B cell (primary cell): ENCODE results near the gene FSTL5. TPM values are rescaled to one million over a fixed set of nuclear protein-coding genes. Genes with fewer than 3 reads are reported as not detected.

Experiments used
- ATAC-seq: fragments of 200-7000 bp; cut with Tn5 transposase; one replicate; pipeline ENCODE4 v1.10.0; 2021; ENCODE audit warnings: low read depth, mild to moderate bottlenecking, moderate number of reproducible peaks, moderate library complexity
- CTCF ChIA-PET: fragments of 350-600 bp; sonication (Branson Sonifier 250); formaldehyde crosslinking; loops from one replicate; lab custom pipeline; 2021; ENCODE audit warnings: antibody characterized with exemption, inconsistent platforms; lab: Charles Lee
- POLR2A ChIA-PET: fragments of 350-600 bp; sonication (Branson Sonifier 250); formaldehyde crosslinking; loops from one replicate; lab custom pipeline; 2021; ENCODE audit warnings: antibody characterized with exemption; lab: Charles Lee
- DNase-seq: peaks from one replicate; pipeline ENCODE4 v3.0.0; 2013
- H2AFZ ChIP-seq: 2 replicates; pipeline ENCODE4 v1.6.1; 2012; ENCODE audit warnings: mild to moderate bottlenecking, low read depth, low read length; ENCODE audit not compliant: insufficient read depth, poor library complexity, severe bottlenecking
- H3K27ac ChIP-seq, 2 donors: 1 replicate in 1 of 2; 2 replicates in 1 of 2; pipeline ENCODE4 v1.5.1; 2012 to 2013; ENCODE audit warnings: low read length in 2 of 2, mild to moderate bottlenecking in 2 of 2, moderate library complexity in 1 of 2
- H3K27me3 ChIP-seq, 4 experiments: fragments of 200-600 bp in 1 of 4; sonication (generic) in 1 of 4; replicated peaks in 1 of 4; 1 replicate in 2 of 4; 2 replicates in 2 of 4; pipeline versions ENCODE4 v1.6.1 to v1.7.0; 2013 to 2016; ENCODE audit warnings: low read length in 3 of 4, mild to moderate bottlenecking in 2 of 4, mixed read lengths in 1 of 4, moderate library complexity in 1 of 4; ENCODE audit not compliant: insufficient read depth in 4 of 4, control insufficient read depth in 3 of 4; ENCODE audit errors: control extremely low read depth in 1 of 4
- H3K36me3 ChIP-seq, 2 experiments: replicated peaks in 1 of 2; 1 replicate in 1 of 2; 2 replicates in 1 of 2; pipeline versions ENCODE4 v1.6.1 to v1.7.1; 2013; ENCODE audit warnings: low read length in 1 of 2; ENCODE audit not compliant: insufficient read depth in 2 of 2, control insufficient read depth in 1 of 2; ENCODE audit errors: control extremely low read depth in 1 of 2, extremely low read depth in 1 of 2
- H3K4me1 ChIP-seq, 2 donors: fragments of 200-600 bp in 1 of 2; sonication (generic) in 1 of 2; 1 replicate in 1 of 2; 2 replicates in 1 of 2; pipeline versions ENCODE4 v1.5.1 to v1.6.1; 2013 to 2017; ENCODE audit warnings: low read length in 2 of 2; ENCODE audit not compliant: control insufficient read depth in 2 of 2, insufficient read depth in 2 of 2
- H3K4me2 ChIP-seq: replicated peaks from 2 replicates; pipeline ENCODE3; 2012; ENCODE audit warnings: mild to moderate bottlenecking, low read depth, low read length; ENCODE audit not compliant: poor library complexity, severe bottlenecking
- H3K4me3 ChIP-seq, 5 experiments: fragments of 200-600 bp in 1 of 5; sonication (generic) in 1 of 5; 1 replicate in 3 of 5; 2 replicates in 2 of 5; pipeline versions ENCODE4 v1.5.1 to v1.7.0; 2011 to 2016; ENCODE audit warnings: low read length in 4 of 5, mild to moderate bottlenecking in 4 of 5, low read depth in 2 of 5, control low read depth in 1 of 5, moderate library complexity in 1 of 5; ENCODE audit not compliant: insufficient read depth in 1 of 5; ENCODE audit errors: control extremely low read depth in 1 of 5, extremely low read depth in 1 of 5
- H3K79me2 ChIP-seq: fragments of 200-600 bp; sonication (generic); one replicate; pipeline ENCODE4 v1.6.0; 2016; ENCODE audit warnings: low read length; ENCODE audit not compliant: control insufficient read depth, insufficient read depth
- H3K9ac ChIP-seq: fragments of 200-600 bp; sonication (generic); 2 replicates; pipeline ENCODE4 v1.6.1; 2017; ENCODE audit warnings: mild to moderate bottlenecking, low read length, moderate library complexity
- H3K9me3 ChIP-seq, 3 donors: one replicate each; pipeline versions ENCODE4 v1.6.1 to v1.7.1; 2013; ENCODE audit warnings: low read length in 2 of 3; ENCODE audit not compliant: control insufficient read depth in 2 of 3, insufficient read depth in 1 of 3; ENCODE audit errors: control extremely low read depth in 1 of 3
- H4K20me1 ChIP-seq: 2 replicates; pipeline ENCODE4 v1.6.0; 2012; ENCODE audit warnings: mild to moderate bottlenecking, low read length; ENCODE audit not compliant: insufficient read depth, control insufficient read depth, poor library complexity, severe bottlenecking
- H3K27ac Mint-ChIP-seq: one replicate; pipeline ENCODE4 v1.8.0; 2021; ENCODE audit warnings: mixed read lengths
- H3K27me3 Mint-ChIP-seq: one replicate; pipeline ENCODE4 v1.8.0; 2021; ENCODE audit warnings: mixed read lengths
- H3K4me1 Mint-ChIP-seq: one replicate; pipeline ENCODE4 v1.8.0; 2021; ENCODE audit warnings: mixed read lengths
- H3K4me3 Mint-ChIP-seq: one replicate; pipeline ENCODE4 v1.8.0; 2021; ENCODE audit warnings: mixed read lengths
- H3K9me3 Mint-ChIP-seq: one replicate; pipeline ENCODE4 v1.8.0; 2022; ENCODE audit warnings: mixed read lengths; ENCODE audit not compliant: insufficient read depth
- CTCF ChIP-seq: fragments of 200-600 bp; IDR thresholded peaks from one replicate; pipeline ENCODE4 v1.8.0; 2022; ENCODE audit warnings: antibody characterized with exemption, mild to moderate bottlenecking
- EZH2 ChIP-seq: IDR thresholded peaks from 2 replicates; pipeline ENCODE4 v1.6.1; 2012; ENCODE audit warnings: borderline replicate concordance, low read depth, mild to moderate bottlenecking, moderate library complexity, low read length; ENCODE audit not compliant: insufficient read depth, poor library complexity, severe bottlenecking
- WGBS: methylation state at CpG from one replicate; pipeline ENCODE4 v1.1.5; 2013; ENCODE audit warnings: missing lambda C conversion rate; ENCODE audit not compliant: insufficient coverage; 5-methylcytosine and 5-hydroxymethylcytosine counted together
- intact Hi-C: fragments of 100-400 bp; cut with micrococcal nuclease; formaldehyde crosslinking; loops from one replicate; pipeline ENCODE4 v1.10.0; 2022
- polyA plus RNA-seq: library from polyadenylated mRNA; depleted of rRNA; stranded (reverse); fragments of >200 nt; gene quantifications from 2 replicates; pipeline ENCODE4 v1.2.3, GENCODE V29; 2012
- total RNA-seq, 2 donors: library from RNA; stranded (reverse); fragments of 120-200 nt in 1 of 2; gene quantifications; 1 replicate in 1 of 2; 2 replicates in 1 of 2; pipeline versions ENCODE4 v1.2.3 to v1.2.4, GENCODE V29; 2013 to 2022

Gene FSTL5
- total and polyA plus RNA-seq, 2 donors (not counting 1 experiment from before 2014, with no cell fraction given): not detected

- ChIA-PET POLR2A (no interaction called here), CTCF (no interaction called here)
- no peaks in the 10 kb centered on the region for H3K4me1 ChIP-seq
- no peaks in the 10 kb centered on the region for H3K4me1 Mint-ChIP-seq
- no peak overlapping the region for H3K27ac ChIP-seq
- no peaks in the 10 kb centered on the region for H3K36me3 ChIP-seq
- no peak for DNase-seq
- peaks cover 0 to 5% (median 0%) of the 10 kb centered on the region in 3 donors for H3K9me3 ChIP-seq
- H3K27me3 ChIP-seq: no peaks in the 10 kb centered on the region
- no peak overlapping the region for H3K4me3 ChIP-seq
- H3K9ac ChIP-seq: no peak overlapping the region
- H4K20me1 ChIP-seq: no peaks in the 10 kb centered on the region
- H3K79me2 ChIP-seq: no peaks in the 10 kb centered on the region
- ATAC-seq: no peak
- intact Hi-C loops: no loop called here
- no peak overlapping the region for H2AFZ ChIP-seq
- H3K9me3 Mint-ChIP-seq: peaks cover 4% of the 10 kb centered on the region
- H3K4me3 Mint-ChIP-seq: no peak overlapping the region
- no peak overlapping the region for H3K4me2 ChIP-seq
- no peaks in the 10 kb centered on the region for H3K27me3 Mint-ChIP-seq
- H3K27ac Mint-ChIP-seq: no peak overlapping the region
- TF ChIP-seq CTCF: no peak
- TF ChIP-seq EZH2: no peak
- WGBS: no CpG with 5 or more reads among the region's 1 CpG
Observed at GRCh38 chr4:161828061-161828460, 335.7 kb downstream of the FSTL5 start.

GRCh38 chr4:161827013-161827412 is 336.8 kb downstream of the FSTL5 start:
- no peaks in the 10 kb centered on the region for H3K27me3 Mint-ChIP-seq

More at GRCh38 chr4:161827013-161827412, 336.8 kb downstream of the FSTL5 start:
- Histone ChIP-seq H3K27ac (no peak overlapping the region), H3K4me1 (no peaks in the 10 kb centered on the region), H4K20me1 (no peaks in the 10 kb centered on the region), H3K9me3 (peaks cover 0 to 14% (median 0%) of the 10 kb centered on the region in 3 donors), H3K27me3 (no peaks in the 10 kb centered on the region), H3K4me3 (no peak overlapping the region), H3K79me2 (no peaks in the 10 kb centered on the region), H3K36me3 (no peaks in the 10 kb centered on the region), H3K4me2 (no peak overlapping the region), H3K9ac (no peak overlapping the region), H2AFZ (no peak overlapping the region)
- no peaks in the 10 kb centered on the region for H3K4me1 Mint-ChIP-seq
- ChIA-PET POLR2A (no interaction called here), CTCF (no interaction called here)
- H3K4me3 Mint-ChIP-seq: no peak overlapping the region
- no peak for TF ChIP-seq CTCF
- 95% methylated on average over 3 of the region's 3 CpGs for WGBS
- no peak overlapping the region for H3K27ac Mint-ChIP-seq
- ATAC-seq: no peak
- DNase-seq: no peak
- intact Hi-C loops: no loop called here
- H3K9me3 Mint-ChIP-seq: peaks cover 3% of the 10 kb centered on the region
